NOMO-1 treated with DMSO at 0.1 percent for 48 hours (cell line): ENCODE results near the gene NDUFA5.

Experiments used
- DNase-seq: peaks from one replicate; lab custom pipeline; 2025; ENCODE audit not compliant: unreplicated experiment; lab: John Stamatoyannopoulos, UW

NDUFA5 gene

DNA sequence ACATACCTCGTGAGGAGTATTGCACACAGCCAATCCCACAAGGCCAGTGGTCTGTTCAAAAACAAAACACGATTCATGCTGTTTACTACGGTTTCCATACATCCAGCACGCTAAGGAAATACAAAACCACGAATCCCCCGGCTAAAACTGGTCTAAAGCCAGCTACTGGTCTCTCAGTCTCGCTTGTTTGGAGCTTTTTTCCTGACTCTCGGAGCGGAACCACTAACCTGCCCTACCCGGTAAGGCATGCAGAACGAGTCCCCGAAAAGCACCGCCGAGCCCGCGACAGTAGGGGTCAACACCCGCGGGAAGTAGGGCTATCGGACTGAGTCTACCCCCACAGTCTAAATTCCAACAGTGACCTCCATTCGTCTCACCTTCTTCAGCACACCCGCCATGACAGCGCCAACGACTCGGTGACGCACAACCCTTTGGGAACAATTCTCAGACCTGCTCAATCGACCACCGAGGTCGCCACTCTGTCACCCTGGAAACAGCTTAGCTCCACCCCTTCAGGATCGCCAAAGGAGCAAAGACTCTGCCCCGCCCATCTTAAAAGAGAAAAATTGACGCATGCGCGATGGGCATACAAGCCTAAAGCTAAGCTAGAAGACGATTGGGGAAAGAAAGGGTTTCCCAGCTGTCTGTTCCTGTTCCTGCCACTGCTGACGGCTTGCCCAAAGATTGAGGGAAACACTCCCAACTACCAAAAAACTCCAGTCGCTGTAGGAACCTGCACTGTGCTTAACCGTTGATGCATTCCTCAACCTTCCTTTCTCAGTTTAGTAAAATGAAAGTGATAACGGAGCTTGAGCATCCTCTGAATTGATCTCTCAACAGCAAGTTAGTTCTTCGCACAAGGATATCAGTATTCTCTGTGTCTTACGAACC lies at the start of gene NDUFA5:
Gene NDUFA5, minus strand, starts transcription at position 421 of the 891 bp plus-strand sequence. Its CDS starts 23 bp downstream, at position 398.
- peak; percentile 87 for DNase-seq

DNA sequence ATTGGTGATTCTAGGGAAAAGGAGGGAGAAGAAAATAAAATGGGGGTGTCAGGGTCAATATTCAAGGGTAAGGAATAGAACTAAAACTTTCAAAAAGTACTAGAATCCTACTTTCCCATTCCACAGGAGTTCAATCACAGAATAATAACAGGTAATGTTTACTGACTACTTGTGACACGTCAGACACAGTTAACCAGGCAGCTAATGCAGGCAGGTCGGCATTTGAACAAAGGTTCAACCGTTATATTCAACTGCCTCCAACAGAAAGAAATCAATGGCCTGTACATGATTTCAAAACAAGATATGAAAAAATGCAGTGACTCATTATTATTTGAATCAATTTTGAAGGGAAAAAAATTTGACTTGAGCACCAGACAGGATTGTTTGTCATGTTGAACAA lies 47.1 kb upstream of the NDUFA5 start:
- no peak for DNase-seq

- no peak for DNase-seq
Measured at GRCh38 chr7:123602648-123603047, 45.0 kb upstream of the NDUFA5 start.

DNA sequence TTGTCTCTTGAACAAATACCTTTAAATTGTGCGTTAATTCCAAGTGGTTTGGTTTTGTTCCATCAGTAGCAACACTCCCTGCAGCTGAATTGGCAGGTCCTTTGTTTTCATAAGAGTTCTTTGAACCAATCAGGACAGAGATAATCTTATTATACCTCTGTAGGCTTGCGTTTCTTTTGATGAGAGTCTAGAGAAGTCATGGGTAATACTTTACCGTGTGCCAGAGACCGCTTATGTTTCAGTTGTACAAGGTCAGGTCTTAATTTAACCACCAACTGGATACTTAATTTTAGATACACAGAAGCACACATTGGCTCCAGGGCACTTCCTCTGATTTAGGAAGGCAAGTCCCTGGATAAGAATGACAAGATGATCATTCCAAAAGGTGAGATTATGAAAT lies 43.9 kb upstream of the NDUFA5 start, which contains the start of gene ASB15:
Gene ASB15, plus strand, starts transcription at position 292 of the 400 bp plus-strand sequence. CDS start 12,682 bp downstream, outside the sequence.
- no peak for DNase-seq

GRCh38 chr7:123600876-123601275 lies 43.3 kb upstream of the NDUFA5 start:
- DNase-seq = no peak

- no peak for DNase-seq
Measured at GRCh38 chr7:123599766-123600165, 42.1 kb upstream of the NDUFA5 start.

- no peak for DNase-seq
Measured at GRCh38 chr7:123598657-123599056, 41.0 kb upstream of the NDUFA5 start.

DNA sequence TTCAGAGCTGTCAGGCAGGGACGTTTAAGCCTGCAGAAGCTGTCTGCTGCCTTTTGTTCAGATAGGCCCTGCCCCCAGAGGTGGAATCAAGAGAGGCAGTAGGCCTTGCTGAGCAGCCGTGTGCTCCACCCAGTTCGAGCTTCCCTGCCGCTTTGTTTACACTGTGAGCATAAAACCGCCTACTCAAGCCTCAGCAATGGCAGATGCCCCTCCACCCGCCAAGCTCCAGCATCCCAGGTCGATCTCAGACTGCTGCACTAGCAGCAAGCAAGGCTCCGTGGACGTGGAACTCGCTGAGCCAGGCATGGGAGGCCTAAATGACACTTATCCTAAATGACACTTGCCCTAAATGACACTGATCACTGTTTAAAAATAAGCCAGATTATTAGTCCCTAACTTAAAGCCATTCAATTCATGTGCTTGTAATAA lies 37.2 kb upstream of the NDUFA5 start:
- no peak for DNase-seq

DNA sequence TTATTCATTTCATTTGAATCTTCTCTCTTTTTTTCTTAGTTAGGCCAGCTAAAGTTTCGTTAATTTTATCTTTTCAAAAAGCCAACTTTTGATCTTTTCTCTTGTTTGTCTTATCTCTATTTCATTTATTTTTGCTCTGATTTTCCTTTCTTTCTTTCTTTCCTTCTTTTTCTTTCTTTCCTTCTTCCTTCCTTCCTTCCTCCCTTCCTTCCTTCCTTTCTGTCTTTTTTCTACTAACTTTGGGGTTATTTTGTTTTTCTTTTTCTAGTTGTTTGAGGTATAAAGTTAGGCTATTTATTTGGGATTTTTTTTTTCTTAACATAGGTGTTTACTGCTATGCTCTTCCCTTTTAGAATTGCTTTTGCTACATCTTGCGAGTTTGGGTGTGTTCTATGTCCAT lies 30.8 kb upstream of the NDUFA5 start:
- DNase-seq = no peak

GRCh38 chr7:123583821-123584220 lies 26.2 kb upstream of the NDUFA5 start:
- no peak for DNase-seq

- no peak for DNase-seq
Measured at GRCh38 chr7:123581162-123581459, 23.5 kb upstream of the NDUFA5 start.

DNA sequence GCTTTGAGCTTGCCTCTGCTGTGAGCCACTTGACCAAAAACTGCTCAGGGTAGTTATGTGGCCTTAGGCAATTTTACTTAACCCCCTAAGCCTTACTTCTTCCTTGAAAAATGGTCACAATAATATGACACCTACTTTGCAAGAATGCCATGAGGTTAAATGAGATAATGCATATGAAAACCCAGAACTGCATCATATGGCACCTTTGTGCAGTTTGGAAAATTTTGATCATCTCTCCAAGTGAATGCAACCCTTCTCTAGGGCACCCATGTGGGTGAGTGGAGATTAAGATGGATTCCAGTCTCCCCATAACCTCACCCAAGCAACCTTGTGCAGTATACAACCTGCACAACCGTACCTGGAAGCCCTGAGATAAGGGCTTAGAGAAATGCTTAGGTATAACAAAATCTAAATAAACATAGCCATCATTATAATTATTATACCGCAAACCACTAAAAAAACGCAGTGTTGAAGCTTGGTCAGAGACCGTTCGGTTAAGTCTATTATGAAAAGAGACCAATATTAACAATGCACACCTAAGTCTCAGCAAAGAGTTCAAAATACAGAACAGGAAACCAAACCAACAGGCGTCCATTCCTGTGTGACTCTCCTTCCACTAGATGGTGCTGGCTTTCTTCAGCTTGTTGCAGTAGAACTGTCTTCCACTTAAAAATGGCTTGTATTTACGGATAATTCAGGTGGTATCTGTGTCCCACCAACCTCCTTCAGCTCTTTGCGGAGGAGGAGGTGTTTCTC lies 23.0 kb upstream of the NDUFA5 start:
- DNase-seq = no peak

DNA sequence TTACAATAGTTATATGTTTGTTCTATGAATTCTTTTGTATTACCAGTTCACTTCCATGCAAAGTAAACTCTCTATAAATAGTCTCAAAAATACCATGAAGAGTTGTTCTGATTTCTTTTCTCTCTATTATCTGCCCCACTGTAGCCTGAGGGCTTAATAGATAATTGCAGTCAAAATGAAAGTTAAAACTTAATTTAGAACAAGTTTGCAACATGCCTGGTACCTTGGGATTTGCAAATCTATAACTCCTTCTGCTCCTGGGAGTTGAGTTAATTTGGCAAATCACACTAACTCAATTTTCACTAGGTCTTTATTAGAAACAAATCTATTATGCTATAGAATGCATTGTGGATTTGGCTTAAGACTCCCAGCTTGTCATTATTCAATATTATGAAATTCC lies 21.8 kb upstream of the NDUFA5 start:
- DNase-seq = no peak

GRCh38 chr7:123573896-123574467 lies 16.4 kb upstream of the NDUFA5 start:
- no peak for DNase-seq

DNA sequence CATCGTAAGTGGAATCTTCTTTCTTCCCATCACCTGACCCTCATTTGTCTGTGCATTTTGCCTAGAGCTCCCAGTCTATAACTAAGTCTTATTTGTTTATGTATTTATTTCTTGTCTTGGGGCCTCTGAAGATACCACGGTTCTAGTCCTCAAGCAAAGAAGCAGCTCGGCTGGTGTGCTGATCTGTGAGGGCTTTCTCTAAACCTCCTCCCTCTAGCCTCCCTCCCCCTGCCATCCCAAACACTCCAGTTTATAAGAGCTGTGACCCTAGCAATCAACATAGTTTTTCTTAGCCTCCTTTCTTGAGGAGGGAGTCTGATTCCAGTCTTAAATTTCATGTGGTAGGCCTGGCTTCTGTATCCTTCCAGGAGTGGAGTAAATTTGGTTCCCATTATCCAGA lies 15.7 kb upstream of the NDUFA5 start:
- no peak for DNase-seq

- DNase-seq = no peak
Measured at GRCh38 chr7:123571684-123572083, 14.1 kb upstream of the NDUFA5 start.

DNA sequence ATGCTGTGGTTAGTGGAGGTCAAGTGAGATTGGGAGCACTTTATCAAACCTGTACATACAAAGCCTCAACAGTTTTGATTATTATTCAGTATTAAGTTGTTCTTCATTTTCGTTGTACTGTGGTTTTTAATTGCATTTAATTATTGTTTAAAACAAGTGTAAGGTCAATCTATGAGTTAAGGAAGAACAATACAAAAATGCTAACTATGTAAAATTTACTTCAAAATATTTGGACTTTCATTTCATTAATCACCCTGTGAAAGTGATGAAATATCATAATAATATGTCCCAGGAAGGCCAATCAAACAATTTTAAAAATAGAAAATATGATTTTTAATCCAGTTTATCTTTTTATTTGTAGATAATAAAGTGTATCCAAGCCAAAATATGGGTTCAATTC lies 13.6 kb upstream of the NDUFA5 start:
- no peak for DNase-seq

DNA sequence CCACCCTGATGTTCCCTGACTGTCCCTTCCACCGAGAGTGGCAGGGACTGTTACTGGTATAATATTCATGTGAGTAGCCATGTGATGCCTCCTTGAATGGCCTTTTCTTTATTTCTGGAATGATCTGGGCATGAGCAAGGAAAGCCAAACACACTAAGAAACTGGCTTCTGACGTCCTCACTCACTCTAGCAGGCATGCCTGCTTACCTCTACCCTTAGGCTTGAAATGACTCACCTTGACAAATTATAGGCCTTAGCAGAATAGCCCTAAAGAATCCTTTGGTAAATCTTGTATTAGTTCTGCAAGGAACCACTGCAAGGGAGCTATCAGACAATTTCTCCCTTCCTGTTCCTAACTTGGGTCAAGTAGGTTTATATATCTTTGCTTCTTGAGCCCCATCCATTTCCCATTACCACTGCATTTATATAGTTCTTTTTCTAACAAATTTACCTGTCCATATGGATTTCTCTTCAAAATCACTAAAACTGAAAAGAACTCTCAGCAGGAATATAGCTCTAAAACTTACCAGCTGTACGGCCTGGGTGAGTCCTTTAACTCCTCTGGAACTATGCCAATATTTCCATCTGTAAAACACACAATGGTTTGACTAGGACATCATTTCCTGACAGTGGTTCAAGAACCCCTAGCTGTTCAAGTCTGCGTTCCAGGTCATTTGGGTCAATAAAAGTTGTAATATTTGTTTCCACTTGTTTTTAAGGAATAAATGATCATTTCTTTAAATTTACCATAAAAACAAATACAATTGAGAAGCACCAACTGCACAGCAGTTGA lies 13.0 kb upstream of the NDUFA5 start:
- DNase-seq = no peak

- DNase-seq = no peak
Measured at GRCh38 chr7:123569352-123570010, 11.9 kb upstream of the NDUFA5 start.

GRCh38 chr7:123562121-123562520 lies 4.5 kb upstream of the NDUFA5 start:
- no peak for DNase-seq
